Activated CD8-positive, alpha-beta memory T cell treated with anti-CD3 and anti-CD28 coated beads, Interleukin-2, amount 50 U/mL, for 24 hours (primary cell): ENCODE results near the gene SLC26A1.

Experiments used
- DNase-seq: peaks from one replicate; pipeline ENCODE4 v3.0.0-alpha.2; 2020; ENCODE audit errors: extremely low read depth

The SLC26A1 gene

DNA sequence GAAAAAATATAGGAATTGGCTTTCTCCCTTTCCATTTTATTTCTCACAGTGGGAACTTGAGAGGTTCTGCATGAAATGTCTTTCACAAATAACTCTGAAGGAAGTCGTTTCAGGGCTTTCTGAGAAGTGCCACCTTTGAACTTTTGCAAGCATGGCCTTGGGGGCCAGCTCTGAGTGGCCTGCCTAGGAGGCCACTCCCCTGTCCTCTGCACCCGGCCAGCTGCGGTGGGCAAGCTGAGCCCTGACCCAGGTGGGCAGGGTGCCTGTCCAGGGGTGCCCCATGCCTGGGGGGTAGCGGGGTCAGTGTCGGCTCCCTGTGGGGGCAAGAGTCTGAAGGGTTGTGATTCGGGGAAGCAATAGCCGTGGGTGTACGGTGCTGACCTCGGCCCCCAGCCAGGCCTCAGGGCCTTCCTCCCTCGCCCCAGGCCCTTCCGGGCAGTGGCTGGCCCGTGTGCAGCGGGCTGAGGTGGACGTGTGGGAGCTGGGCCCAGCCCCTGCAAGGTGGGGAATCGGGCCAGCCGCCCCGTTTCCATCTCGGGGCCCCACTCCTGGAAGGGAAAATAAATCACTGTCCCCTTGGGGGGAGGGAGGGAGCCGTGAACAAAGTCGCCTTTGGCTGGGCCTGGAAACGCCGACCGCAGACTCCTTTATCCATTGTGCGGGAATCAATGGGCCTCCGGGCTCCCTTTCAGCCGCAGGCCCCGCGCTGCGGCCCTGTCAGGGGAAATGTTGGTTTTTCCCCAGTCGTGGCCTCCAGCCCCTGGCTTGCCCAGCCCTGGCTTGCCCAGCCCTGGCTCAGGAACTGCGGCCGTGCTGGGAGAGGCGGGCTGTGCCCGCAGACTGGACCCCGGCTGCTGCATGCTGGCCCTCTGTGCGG, 21.3 kb upstream of the SLC26A1 start:
- DNase-seq, result no peak

DNA sequence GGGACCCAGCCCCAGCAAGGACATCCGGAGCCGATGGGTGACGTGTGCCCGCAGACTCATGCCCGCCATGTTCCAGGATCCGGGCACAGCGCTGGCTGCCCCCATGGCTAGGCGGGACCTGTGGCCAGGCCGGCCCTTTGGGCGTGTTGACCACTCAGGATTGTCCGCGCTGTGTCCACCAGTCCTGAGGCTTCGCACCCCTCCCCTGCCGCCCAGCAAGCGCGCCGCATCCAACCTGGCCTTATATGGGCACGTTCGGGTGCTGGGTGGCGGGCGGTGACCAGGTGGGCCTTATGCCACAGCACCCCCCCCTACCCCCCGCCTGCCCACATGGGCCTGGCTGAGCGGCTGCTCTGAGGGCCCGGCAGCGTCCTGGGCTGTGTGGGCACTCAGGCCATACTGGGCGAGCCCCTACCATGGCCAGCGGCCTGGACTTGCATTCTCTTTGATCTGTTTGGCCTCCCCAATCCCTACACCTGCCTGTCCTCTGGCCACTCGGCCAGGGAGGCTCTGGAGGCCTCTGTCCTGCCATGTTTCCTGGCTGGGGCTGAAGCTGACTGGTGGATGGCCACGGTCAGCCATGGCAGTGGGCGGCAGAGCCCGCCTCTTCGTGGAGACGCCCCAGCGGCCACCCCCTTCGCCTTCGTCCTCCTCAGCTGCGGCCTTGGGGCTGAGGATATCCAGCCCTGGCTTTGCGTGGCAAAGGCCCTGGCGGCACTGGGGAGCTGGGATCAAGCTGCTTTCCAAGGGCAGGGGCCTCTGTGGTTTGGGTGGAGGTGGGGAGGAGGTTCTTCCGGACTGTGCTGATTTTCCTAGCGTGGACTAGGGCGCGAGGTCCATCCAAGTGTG, 20.2 kb upstream of the SLC26A1 start:
- no peak for DNase-seq

DNA sequence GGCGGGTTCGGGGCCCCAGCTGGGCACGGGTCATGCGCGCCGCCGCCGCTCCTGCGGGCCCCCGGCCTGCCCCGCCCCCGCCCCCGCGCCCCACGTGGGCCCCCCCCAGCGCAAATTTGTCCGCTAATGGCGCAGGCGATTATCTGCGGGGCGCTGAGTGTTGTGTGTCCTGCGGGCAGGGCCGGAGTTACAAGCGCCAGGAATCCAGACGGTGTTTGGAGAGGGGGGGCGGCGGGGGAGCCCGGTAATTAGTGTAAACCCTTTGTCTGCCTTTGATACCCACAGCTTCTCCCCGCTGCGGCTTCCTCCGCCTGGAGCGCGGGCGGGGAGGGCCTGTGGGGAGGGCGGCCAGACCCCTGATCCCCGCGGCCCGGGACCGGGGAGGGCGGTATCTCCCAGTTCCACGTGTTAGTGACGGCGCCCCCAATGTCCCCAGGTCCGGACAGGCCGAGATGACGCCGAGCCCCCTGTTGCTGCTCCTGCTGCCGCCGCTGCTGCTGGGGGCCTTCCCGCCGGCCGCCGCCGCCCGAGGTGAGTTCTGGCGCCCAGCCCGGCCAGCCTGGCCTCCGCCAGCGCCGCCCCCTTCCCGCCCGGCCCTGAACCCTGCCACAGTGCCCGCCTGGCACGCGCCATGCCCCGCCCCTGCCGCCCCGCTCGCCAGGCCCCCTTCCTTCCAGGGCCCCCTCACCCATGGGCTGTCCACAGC, 19.0 kb upstream of the SLC26A1 start:
- no peak for DNase-seq

DNA sequence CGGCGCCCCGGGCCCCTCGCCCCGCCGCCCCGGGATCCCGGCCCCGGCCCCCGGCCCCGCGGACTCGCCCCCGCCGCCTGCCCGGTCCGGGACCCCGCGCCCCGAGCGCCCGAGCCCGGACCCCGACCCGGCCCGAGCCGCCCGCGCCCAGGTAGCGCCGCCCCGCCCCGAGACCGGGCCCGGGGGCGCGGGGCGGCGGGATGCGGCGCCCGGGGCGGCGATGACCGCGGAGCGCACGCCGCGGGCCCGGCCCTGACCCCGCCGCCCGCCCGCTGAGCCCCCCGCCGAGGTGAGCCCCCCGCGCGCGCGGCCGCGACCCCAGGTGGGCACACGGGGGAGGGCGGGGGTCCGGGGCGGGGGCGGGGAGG, 18.4 kb upstream of the SLC26A1 start:
- DNase-seq, result no peak

- peak; percentile 77 for DNase-seq
Measured at GRCh38 chr4:1011022-1011665, 17.9 kb upstream of the SLC26A1 start, which contains the start of gene FGFRL1. FGFRL1 (plus strand) TSS chr4:1011626; CDS start chr4:1012486, 860 bp downstream.

DNA sequence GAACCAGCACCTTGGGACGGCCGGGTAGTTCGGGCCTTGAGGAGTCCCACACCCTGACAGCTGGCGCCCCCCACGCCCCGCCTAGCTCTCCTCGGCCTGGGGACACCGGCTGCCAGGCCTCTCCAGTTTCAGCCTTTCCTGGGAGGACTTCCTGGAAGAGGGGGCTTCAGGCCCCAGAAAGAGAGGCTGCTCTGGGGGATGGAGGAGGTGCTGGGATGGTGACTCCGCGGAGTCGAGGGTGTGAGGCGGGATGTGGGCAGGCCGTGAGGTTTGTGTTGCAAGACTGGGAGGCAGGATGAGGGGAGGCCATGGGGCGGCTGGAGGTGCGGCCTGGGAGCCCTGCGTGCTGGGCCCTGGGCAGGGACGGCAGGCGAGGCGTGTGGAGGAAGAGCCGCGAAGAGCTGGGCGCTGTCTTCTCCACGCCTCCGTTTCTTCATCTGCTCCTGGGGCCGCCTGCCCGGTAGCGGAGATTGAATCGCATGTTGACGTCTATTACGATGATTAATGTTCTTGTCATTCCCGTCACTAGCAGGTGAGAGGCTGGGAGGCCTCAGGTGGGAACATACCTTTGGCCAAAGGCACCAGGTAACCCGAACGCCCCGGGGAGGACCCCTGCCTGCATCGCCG, 17.3 kb upstream of the SLC26A1 start:
- peak; percentile 28 for DNase-seq

- DNase-seq, result peak; percentile 26
Measured at GRCh38 chr4:1009542-1010394, 16.6 kb upstream of the SLC26A1 start.

GRCh38 chr4:1008840-1009541, 15.8 kb upstream of the SLC26A1 start:
- DNase-seq, result no peak

DNA sequence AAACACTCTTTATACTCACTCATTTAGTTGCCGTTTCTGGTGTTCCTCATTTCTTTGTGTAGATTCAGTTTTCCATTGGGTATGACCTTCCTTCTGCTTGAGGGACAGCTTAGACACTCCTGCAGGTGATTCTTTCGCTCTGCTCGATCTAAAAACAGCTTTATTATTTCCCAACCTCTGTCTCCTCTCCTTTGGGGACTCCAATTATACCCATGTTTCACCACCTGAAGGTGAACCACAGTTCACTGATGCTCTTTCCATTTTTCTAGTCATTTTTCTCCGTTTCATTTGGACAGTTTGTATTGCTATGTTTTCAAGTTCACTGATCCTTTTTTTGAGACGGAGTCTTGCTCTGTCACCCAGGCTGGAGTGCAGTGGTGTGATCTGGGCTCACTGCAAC, 13.7 kb upstream of the SLC26A1 start:
- no peak for DNase-seq

DNA sequence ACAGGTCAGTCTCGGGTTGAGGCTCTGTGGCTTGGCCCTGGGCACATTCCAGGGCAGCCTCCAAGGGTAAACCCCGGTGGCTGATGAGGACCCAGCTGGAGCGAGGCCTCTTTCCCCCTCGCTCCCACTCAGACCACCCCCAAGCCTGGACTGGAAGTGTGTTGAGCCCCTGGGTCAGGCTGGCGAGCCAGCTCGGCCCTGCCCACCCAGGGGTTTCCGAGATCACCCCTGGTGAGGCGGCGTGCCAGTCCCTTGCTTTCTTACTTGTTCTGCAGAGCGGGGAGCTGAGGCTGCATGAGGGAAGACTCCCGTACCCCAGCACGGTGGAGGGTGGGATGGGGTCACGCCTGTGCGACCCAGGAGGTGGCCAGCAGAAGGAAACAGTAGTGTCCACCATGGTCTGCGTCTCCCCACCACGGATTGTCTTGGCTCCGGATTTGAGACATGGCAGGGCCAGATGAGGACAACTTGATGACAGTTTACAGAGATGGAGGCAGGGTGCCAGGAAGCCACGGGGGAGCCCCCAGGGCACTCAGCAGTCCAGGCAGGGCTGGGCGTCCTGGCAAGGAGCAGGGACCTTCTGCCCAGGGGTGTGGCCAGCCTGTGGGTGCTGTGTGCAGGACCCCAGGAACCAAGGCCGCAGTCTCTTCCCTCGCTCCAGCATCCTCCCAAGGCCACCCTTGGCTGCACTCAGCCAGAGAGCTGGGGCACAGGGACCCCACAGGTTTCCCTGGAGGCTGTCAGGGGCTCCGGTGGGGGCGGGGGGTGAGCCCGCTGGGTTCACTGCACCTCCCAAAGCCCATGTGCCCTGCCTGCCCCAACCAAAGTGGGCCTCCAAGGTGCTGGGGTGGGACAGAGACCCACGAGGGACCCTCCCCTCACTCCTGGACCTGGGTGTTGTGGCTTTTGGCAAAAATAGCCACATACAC, 11.6 kb upstream of the SLC26A1 start:
- DNase-seq, result no peak

DNA sequence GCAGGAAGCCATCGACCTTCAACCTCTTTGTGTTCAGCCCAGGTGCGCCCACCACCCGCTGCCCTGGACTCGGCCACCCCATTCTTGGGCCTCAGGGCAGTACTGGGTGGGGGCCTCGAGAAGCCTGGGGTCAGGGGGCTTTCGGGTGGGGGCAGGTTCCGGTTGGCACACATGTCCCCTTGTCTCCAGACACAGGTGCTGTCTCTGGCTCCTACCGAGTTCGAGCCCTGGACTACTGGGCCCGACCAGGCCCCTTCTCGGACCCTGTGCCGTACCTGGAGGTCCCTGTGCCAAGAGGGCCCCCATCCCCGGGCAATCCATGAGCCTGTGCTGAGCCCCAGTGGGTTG, 10.8 kb upstream of the SLC26A1 start:
- no peak for DNase-seq

DNA sequence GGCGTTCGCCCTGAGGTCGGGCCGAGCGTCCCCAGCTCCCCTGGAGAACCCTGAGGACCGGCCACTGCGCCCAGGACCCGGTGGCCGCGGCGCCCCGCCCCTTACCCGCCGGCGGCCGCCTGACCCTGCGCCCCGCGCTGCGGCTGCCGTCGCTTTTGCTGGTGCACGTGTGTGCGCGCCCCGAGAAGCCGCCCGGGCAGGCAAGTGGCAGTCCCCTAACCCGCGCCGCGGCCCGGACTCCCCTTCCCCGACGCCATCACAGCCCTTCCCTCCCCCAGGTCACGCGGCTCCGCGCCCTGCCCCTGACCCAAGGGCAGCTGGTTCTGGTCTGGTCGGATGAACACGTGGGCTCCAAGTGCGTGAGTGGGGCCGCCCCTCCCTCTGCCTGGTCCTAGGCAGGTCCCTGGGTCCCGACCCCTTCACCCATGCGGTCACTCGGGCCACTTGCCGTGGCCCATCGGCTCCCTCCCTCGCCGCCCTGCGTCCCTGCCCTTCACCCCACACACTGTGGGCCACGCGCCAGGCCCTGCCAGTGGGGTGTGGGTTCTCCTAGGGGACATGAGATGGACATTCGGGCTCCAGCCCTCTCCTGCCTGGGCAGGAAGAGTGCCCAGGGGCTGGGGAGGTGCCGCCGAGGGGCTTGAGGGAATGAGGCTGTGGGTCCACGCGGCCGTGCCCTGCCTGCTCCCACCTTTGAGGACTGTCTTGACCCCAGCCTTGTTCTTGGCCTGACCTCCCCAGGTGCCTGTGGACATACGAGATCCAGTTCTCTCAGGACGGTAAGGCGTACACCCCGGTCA, 10.3 kb upstream of the SLC26A1 start:
- no peak for DNase-seq

DNA sequence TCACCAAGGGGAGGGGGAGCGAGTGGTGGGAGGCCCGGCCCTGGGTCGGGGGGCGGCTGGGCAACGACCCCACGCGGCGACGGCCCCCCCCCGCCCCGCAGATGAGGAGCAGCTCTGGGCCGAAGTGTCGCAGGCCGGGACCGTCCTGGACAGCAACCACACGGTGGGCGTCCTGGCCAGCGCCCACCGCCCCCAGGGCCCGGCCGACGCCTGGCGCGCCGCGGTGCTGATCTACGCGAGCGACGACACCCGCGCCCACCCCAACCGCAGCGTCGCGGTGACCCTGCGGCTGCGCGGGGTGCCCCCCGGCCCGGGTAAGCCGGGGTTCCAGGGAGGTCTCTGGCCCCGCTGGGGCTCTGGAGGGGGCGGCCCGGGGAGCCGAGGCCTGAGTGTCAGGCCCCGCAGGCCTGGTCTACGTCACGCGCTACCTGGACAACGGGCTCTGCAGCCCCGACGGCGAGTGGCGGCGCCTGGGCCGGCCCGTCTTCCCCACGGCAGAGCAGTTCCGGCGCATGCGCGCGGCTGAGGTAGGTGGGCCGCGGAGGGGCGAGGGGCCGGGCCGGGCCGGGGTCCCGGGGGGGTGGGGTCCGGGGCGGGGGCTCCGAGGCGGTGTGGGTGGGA, 9.5 kb upstream of the SLC26A1 start:
- no peak for DNase-seq

DNA sequence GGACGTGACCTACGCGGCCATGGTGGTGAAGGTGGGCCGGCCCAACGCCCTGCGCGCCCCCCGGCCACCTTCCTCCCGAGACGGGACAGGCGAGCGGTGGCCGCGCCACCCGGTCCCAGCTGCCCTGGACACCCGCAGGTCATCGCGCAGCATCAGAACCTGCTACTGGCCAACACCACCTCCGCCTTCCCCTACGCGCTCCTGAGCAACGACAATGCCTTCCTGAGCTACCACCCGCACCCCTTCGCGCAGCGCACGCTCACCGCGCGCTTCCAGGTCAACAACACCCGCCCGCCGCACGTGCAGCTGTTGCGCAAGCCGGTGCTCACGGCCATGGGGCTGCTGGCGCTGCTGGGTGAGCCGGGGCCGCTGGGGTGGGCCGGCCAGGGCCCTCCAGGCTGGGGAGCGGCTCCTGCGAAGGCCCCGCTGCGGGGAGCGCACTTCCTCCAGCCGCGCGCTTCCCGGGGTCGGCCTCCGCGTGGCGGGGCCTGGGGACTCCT, 9.0 kb upstream of the SLC26A1 start:
- DNase-seq, result no peak

DNA sequence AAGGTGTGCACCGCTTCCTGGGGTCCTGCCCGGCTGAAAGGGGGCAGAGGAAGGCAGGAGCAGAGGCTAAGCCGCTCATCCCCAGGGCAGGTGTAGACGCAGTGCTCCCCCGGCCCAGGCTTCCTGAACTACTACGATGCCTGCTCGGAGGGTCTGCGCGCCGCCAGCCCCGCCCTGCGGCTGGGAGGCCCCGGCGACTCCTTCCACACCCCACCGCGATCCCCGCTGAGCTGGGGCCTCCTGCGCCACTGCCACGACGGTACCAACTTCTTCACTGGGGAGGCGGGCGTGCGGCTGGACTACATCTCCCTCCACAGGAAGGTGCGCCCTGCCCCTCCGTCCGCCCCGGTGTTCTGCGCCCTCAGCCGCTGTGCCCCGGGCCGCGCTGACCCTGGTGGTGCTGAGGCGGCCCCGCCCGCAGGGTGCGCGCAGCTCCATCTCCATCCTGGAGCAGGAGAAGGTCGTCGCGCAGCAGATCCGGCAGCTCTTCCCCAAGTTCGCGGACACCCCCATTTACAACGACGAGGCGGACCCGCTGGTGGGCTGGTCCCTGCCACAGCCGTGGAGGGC, 8.4 kb upstream of the SLC26A1 start:
- no peak for DNase-seq

- DNase-seq, result no peak
Measured at GRCh38 chr4:1000686-1001260, 7.6 kb upstream of the SLC26A1 start.
